Loucy (cell line): Measurements from ENCODE around the gene PAFAH1B1.
"Not testable (repeated sequence)": the region's sequence is repeated elsewhere in the genome, so short reads cannot be mapped to it uniquely, and the experiment has no call there.

Source experiments
- EZH2phosphoT487 ChIP-seq: fragments of 200-600 bp; IDR thresholded peaks from 2 replicates; pipeline ENCODE4 v1.6.1; 2018; ENCODE audit warnings: antibody characterized with exemption, mild to moderate bottlenecking, moderate library complexity, borderline replicate concordance
- TF ChIP-seq, protein P1 (sequence below): fragments of 200-600 bp; sonication (generic); conservative IDR thresholded peaks from 2 replicates; pipeline ENCODE4 v1.5.1; 2014; ENCODE audit warnings: mild to moderate bottlenecking, antibody characterized with exemption, low read length

DNA sequence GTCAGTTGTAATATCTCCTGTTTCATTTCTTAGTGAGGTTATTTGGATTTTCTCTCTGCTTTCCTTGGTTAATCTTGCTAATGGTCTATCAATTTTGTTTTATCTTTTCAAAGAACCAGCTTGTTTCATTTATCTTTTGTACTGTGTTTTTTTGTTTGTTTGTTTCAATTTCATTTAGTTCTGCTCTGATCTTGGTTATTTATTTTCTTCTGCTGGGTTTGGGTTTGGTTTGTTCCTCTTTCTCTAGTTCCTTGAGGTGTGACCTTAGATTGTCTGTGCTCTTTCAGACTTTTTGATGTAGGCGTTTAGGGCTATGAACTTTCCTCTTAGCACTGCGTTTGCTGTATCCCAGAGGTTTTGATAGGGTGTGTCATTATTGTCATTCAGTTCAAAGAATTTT, 35.5 kb downstream of the PAFAH1B1 start:
- TF ChIP-seq, protein P1, sequence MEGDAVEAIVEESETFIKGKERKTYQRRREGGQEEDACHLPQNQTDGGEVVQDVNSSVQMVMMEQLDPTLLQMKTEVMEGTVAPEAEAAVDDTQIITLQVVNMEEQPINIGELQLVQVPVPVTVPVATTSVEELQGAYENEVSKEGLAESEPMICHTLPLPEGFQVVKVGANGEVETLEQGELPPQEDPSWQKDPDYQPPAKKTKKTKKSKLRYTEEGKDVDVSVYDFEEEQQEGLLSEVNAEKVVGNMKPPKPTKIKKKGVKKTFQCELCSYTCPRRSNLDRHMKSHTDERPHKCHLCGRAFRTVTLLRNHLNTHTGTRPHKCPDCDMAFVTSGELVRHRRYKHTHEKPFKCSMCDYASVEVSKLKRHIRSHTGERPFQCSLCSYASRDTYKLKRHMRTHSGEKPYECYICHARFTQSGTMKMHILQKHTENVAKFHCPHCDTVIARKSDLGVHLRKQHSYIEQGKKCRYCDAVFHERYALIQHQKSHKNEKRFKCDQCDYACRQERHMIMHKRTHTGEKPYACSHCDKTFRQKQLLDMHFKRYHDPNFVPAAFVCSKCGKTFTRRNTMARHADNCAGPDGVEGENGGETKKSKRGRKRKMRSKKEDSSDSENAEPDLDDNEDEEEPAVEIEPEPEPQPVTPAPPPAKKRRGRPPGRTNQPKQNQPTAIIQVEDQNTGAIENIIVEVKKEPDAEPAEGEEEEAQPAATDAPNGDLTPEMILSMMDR = not testable (repeated sequence)
- TF ChIP-seq EZH2phosphoT487 = not testable (repeated sequence)
